Gastroesophageal sphincter (tissue), 4 donors: ENCODE results near the gene NPIPB6. TPM values are rescaled to one million over a fixed set of nuclear protein-coding genes. Genes with fewer than 3 reads are reported as not detected.
A peak's percentile ranks its signal among the peaks of the same experiment; 100 is the strongest.
"Not testable (repeated sequence)": the region's sequence is repeated elsewhere in the genome, so short reads cannot be mapped to it uniquely, and the experiment has no call there.

Source experiments
- ATAC-seq: fragments of 150-250 bp; one replicate; pipeline ENCODE4 v1.9.1; 2016; ENCODE audit warnings: mild to moderate bottlenecking, moderate library complexity
- H3K27ac ChIP-seq, 4 donors: fragments of 200-600 bp; sonication (generic) in 3 of 4; 1 replicate in 3 of 4; 2 replicates in 1 of 4; pipeline ENCODE4 v1.5.1; 2016 to 2019
- H3K27me3 ChIP-seq: fragments of 200-600 bp; sonication (generic); one replicate; pipeline ENCODE4 v1.5.1; 2019
- H3K36me3 ChIP-seq, 2 donors: fragments of 200-600 bp; sonication (generic); one replicate each; pipeline ENCODE4 v1.5.1; 2019; ENCODE audit warnings: control low read depth in 1 of 2
- H3K4me1 ChIP-seq, 3 donors: fragments of 200-600 bp; sonication (generic); 1 replicate in 2 of 3; 2 replicates in 1 of 3; pipeline ENCODE4 v1.5.1; 2016 to 2019; ENCODE audit warnings: control low read depth in 2 of 3
- H3K4me3 ChIP-seq, 2 donors: fragments of 200-600 bp; sonication (generic); one replicate each; pipeline ENCODE4 v1.5.1; 2019; ENCODE audit warnings: mild to moderate bottlenecking in 1 of 2, moderate library complexity in 1 of 2
- H3K9me3 ChIP-seq, 3 donors: fragments of 200-600 bp; sonication (generic); one replicate each; pipeline ENCODE4 v1.5.1; 2017 to 2019; ENCODE audit warnings: control low read depth in 2 of 3
- WGBS, 2 donors: methylation state at CpG; one replicate each; pipeline ENCODE4 v1.1.5; 2018; ENCODE audit warnings: low coverage in 1 of 2; 5-methylcytosine and 5-hydroxymethylcytosine counted together
- total RNA-seq, 4 donors: library from RNA; depleted of rRNA; stranded (reverse); fragments of >200 nt; gene quantifications; one replicate each; pipeline ENCODE4 v1.1.0, GENCODE V29; 2016

The NPIPB6 gene
- 1 to 10 TPM in 2 of 4 donors, not detected in 2; 1.1 to 2.8 TPM for total RNA-seq

GRCh38 chr16:28363408-28363807 lies at the start of gene NPIPB6:
NPIPB6 (minus strand) TSS chr16:28363508; CDS start chr16:28362822, 686 bp downstream.
- WGBS, 2 donors = no CpG with 5 or more reads among the region's 5 CpGs
- ATAC-seq, H3K4me3 ChIP-seq, H3K27me3 ChIP-seq, H3K36me3 ChIP-seq, H3K9me3 ChIP-seq, H3K27ac ChIP-seq, H3K4me1 ChIP-seq: not testable (repeated sequence)

GRCh38 chr16:28403220-28404072 lies 40.1 kb upstream of the NPIPB6 start, which contains the start of gene EIF3CL:
EIF3CL (minus strand) TSS chr16:28403841; CDS start chr16:28403618, 223 bp downstream.
- H3K9me3 ChIP-seq, H3K27ac ChIP-seq, H3K4me1 ChIP-seq, H3K27me3 ChIP-seq, H3K36me3 ChIP-seq: not testable (repeated sequence)
- no CpG with 5 or more reads among the region's 66 CpGs for WGBS, 2 donors
- peak; percentile 100 for ATAC-seq
- peak within 1 kb of the TSS in 1 of 2 donors; percentile 32 for H3K4me3 ChIP-seq

- WGBS, 2 donors = no CpG with 5 or more reads among the region's 5 CpGs
- not testable (repeated sequence) for H3K4me1 ChIP-seq, H3K9me3 ChIP-seq, H3K4me3 ChIP-seq, H3K27me3 ChIP-seq, H3K36me3 ChIP-seq, ATAC-seq, H3K27ac ChIP-seq
These were observed 28.7 kb upstream of the NPIPB6 start for GRCh38 chr16:28392054-28392453.

- ATAC-seq, H3K4me1 ChIP-seq: not testable (repeated sequence)
- WGBS, 2 donors = no CpG with 5 or more reads among the region's 10 CpGs
These were observed 19.0 kb upstream of the NPIPB6 start for GRCh38 chr16:28382177-28382867.

GRCh38 chr16:28377822-28378221 lies 14.5 kb upstream of the NPIPB6 start:
- H3K4me3 ChIP-seq, ATAC-seq, H3K36me3 ChIP-seq, H3K9me3 ChIP-seq, H3K4me1 ChIP-seq, H3K27ac ChIP-seq, H3K27me3 ChIP-seq: not testable (repeated sequence)
- whole genome bisulfite sequencing, 2 donors = no CpG with 5 or more reads among the region's 10 CpGs

More at GRCh38 chr16:28382177-28382867, 19.0 kb upstream of the NPIPB6 start:
- not testable (repeated sequence) for H3K9me3 ChIP-seq, H3K27ac ChIP-seq, H3K27me3 ChIP-seq, H3K36me3 ChIP-seq, H3K4me3 ChIP-seq

GRCh38 chr16:28377108-28377625 lies 13.9 kb upstream of the NPIPB6 start:
- no CpG with 5 or more reads among the region's 38 CpGs for WGBS, 2 donors
- not testable (repeated sequence) for H3K4me3 ChIP-seq, H3K27ac ChIP-seq, ATAC-seq, H3K9me3 ChIP-seq, H3K4me1 ChIP-seq, H3K36me3 ChIP-seq, H3K27me3 ChIP-seq

- H3K4me3 ChIP-seq, H3K27ac ChIP-seq, H3K36me3 ChIP-seq, ATAC-seq, H3K9me3 ChIP-seq, H3K27me3 ChIP-seq, H3K4me1 ChIP-seq: not testable (repeated sequence)
- no CpG with 5 or more reads among the region's 8 CpGs for WGBS, 2 donors
These were observed 11.8 kb upstream of the NPIPB6 start for GRCh38 chr16:28375115-28375514.

- not testable (repeated sequence) for ATAC-seq, H3K27ac ChIP-seq, H3K27me3 ChIP-seq, H3K4me3 ChIP-seq, H3K9me3 ChIP-seq, H3K36me3 ChIP-seq, H3K4me1 ChIP-seq
- WGBS, 2 donors = no CpG with 5 or more reads among the region's 25 CpGs
These were observed 11.0 kb upstream of the NPIPB6 start for GRCh38 chr16:28374281-28374680.

GRCh38 chr16:28367926-28368325 lies 4.6 kb upstream of the NPIPB6 start:
- H3K27me3 ChIP-seq, ATAC-seq, H3K27ac ChIP-seq, H3K9me3 ChIP-seq, H3K36me3 ChIP-seq, H3K4me1 ChIP-seq, H3K4me3 ChIP-seq: not testable (repeated sequence)
- no CpG with 5 or more reads among the region's 32 CpGs for WGBS, 2 donors

- H3K9me3 ChIP-seq, H3K27me3 ChIP-seq, H3K27ac ChIP-seq, H3K4me1 ChIP-seq, H3K36me3 ChIP-seq: not testable (repeated sequence)
- WGBS, 2 donors = no CpG with 5 or more reads among the region's 75 CpGs
- ATAC-seq = peak; percentile 96
- H3K4me3 ChIP-seq = peak overlapping the region in 1 of 2 donors; percentile 24
These were observed 1.2 kb upstream of the NPIPB6 start for GRCh38 chr16:28364268-28365173.

- not testable (repeated sequence) for H3K4me1 ChIP-seq, H3K36me3 ChIP-seq, H3K9me3 ChIP-seq, H3K27me3 ChIP-seq, H3K4me3 ChIP-seq, ATAC-seq, H3K27ac ChIP-seq
- no CpG with 5 or more reads among the region's 5 CpGs for WGBS, 2 donors
These were observed 708 bp downstream of the NPIPB6 start for GRCh38 chr16:28362600-28362999.

- not testable (repeated sequence) for H3K4me1 ChIP-seq, ATAC-seq, H3K9me3 ChIP-seq, H3K36me3 ChIP-seq, H3K4me3 ChIP-seq, H3K27ac ChIP-seq, H3K27me3 ChIP-seq
- WGBS, 2 donors = 69 to 82% methylated on average over 3 of the region's 6 CpGs
These were observed 25.1 kb downstream of the NPIPB6 start for GRCh38 chr16:28338230-28338629.
